GM18520 (cell line): ENCODE data around the gene ERICH6B.

Source experiments
- ATAC-seq: cut with Tn5 transposase; IDR thresholded peaks from one replicate; pipeline ENCODE4 v1.9.1; 2021; ENCODE audit not compliant: unreplicated experiment

Gene ERICH6B

GRCh38 chr13:45508776-45509175, 106.8 kb downstream of the ERICH6B start:
- ATAC-seq: no peak

- ATAC-seq: no peak
These were observed 108.7 kb downstream of the ERICH6B start for GRCh38 chr13:45506811-45507210.

GRCh38 chr13:45503658-45504057, 111.9 kb downstream of the ERICH6B start:
- ATAC-seq: no peak

- ATAC-seq: no peak
These were observed 114.4 kb downstream of the ERICH6B start for GRCh38 chr13:45501175-45501526.

GRCh38 chr13:45500492-45501174, 114.9 kb downstream of the ERICH6B start:
- no peak for ATAC-seq

- no peak for ATAC-seq
These were observed 118.6 kb downstream of the ERICH6B start for GRCh38 chr13:45496942-45497341.

- no peak for ATAC-seq
These were observed 123.0 kb downstream of the ERICH6B start for GRCh38 chr13:45492538-45492937.
